GM12873 (cell line): ENCODE data around the gene SLC36A3.

Source experiments
- CTCF ChIP-seq: IDR thresholded peaks from 2 replicates; pipeline ENCODE4 v1.5.1; 2012; ENCODE audit warnings: low read depth, mild to moderate bottlenecking, moderate library complexity, low read length, control low read depth; ENCODE audit not compliant: insufficient read depth; ENCODE audit errors: missing control alignments

The SLC36A3 gene

DNA sequence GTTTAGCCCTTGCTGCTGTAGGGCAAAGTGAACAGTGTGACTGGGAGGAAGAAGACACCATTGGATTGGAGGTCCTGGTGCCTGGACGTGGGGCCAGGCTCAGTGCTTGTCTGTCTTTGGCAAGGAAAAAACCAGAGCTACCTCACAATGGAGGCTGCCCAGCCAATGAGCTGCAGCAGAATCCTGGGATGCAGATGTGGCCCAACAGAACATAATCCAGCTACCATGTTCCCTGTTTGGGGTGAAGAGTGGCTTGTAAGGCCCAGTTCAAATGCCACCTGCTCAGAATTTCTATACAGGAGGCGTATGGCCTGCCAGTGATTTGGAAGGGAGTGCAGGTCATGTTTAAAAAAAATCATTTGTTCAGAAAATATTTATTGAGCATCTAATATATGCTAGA, at the start of gene SLC36A3:
SLC36A3 (minus strand) TSS at position 101 of the 400 bp plus-strand sequence. CDS start 412 bp downstream, outside the sequence.
- no peak for TF ChIP-seq CTCF

GRCh38 chr5:151351671-151352070, 48.1 kb upstream of the SLC36A3 start:
- TF ChIP-seq CTCF, result no peak

GRCh38 chr5:151348789-151349188, 45.2 kb upstream of the SLC36A3 start:
- no peak for TF ChIP-seq CTCF

- no peak for TF ChIP-seq CTCF
Measured at GRCh38 chr5:151347369-151347768, 43.8 kb upstream of the SLC36A3 start, which contains the start of gene SLC36A2. SLC36A2 (minus strand) TSS chr5:151347559; CDS start chr5:151347460, 99 bp downstream.

- TF ChIP-seq CTCF, result no peak
Measured at GRCh38 chr5:151345808-151346478, 42.4 kb upstream of the SLC36A3 start.

DNA sequence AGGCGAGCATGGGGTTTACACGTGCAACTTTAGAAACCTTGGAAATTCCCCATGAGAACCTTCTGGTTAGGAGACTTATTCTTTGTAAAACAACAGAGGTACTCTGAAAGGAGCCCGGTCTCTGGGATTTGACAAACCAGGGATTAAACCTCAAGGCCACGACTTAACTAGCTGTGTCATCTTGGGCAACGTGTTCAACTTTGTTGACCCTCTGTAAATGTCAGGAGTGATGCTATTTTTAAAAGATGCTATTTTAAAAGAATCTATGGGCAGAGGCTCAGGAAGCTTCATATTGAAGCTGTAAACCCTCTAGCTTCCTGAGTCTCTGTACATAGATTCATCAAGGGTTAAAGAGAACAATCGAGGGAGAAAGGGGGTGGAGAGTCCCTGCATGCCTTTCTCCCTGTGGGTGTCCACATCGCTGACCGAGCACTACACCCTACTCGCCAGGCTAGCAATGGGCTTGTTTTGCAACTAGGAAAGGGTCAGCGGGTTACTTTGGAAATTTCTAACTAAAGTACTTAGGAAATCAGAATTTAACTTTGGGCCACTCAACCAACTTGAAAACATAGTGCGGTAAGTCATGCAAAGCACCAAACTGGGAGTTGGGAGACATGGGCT, 41.7 kb upstream of the SLC36A3 start:
- TF ChIP-seq CTCF, result no peak

- TF ChIP-seq CTCF, result no peak
Measured at GRCh38 chr5:151344088-151344487, 40.5 kb upstream of the SLC36A3 start.
